GM12874 (cell line): Measurements from ENCODE around the gene FST.

Experiments
- CTCF ChIP-seq: IDR thresholded peaks from 2 replicates; pipeline ENCODE4 v1.5.1; 2011; ENCODE audit warnings: low read depth, mild to moderate bottlenecking, control low read depth, low read length, moderate library complexity; ENCODE audit not compliant: insufficient read depth

The FST gene

GRCh38 chr5:53475320-53475719, 5.1 kb upstream of the FST start:
- no peak for TF ChIP-seq CTCF

- no peak for TF ChIP-seq CTCF
These were observed 4.4 kb upstream of the FST start for GRCh38 chr5:53476019-53476418.

GRCh38 chr5:53476531-53477480, 3.6 kb upstream of the FST start:
- TF ChIP-seq CTCF, result no peak

GRCh38 chr5:53478411-53479044, 1.9 kb upstream of the FST start:
- TF ChIP-seq CTCF, result peak; percentile 35; the same call in 1 of the 2 replicates

- no peak for TF ChIP-seq CTCF
These were observed 1.3 kb upstream of the FST start for GRCh38 chr5:53479045-53479589.

GRCh38 chr5:53479590-53480415, 626 bp upstream of the FST start:
- no peak for TF ChIP-seq CTCF
